A549 (cell line): ENCODE results near the gene LRP4. TPM values are rescaled to one million over a fixed set of nuclear protein-coding genes. Genes with fewer than 3 reads are reported as not detected.

Experiments
- ATAC-seq, 2 experiments: fragments of 200-7000 bp in 1 of 2; fragments of >200 bp in 1 of 2; cut with Nextera tagmentation in 1 of 2; cut with Tn5 transposase in 1 of 2; 3 replicates each; pipeline versions ENCODE4 v1.8.0 to v1.9.1; 2018 to 2020; ENCODE audit warnings: mild to moderate bottlenecking in 1 of 2, moderate library complexity in 1 of 2
- CTCF ChIA-PET: fragments of 300-600 bp; sonication (Branson Sonifier 250); formaldehyde crosslinking; extraction: SDS; loops from one replicate; lab custom pipeline; 2021; ENCODE audit warnings: antibody characterized with exemption, inconsistent platforms; lab: Yijun Ruan, JAX
- POLR2A ChIA-PET: fragments of 350-600 bp; formaldehyde crosslinking; extraction: SDS; loops from one replicate; lab custom pipeline; 2021; ENCODE audit warnings: antibody characterized with exemption, inconsistent platforms; lab: Yijun Ruan, JAX
- DNase-seq, 2 experiments: peaks; one replicate each; pipeline versions ENCODE4 v3.0.0 to v3.0.0-alpha.2; 2011 to 2016; ENCODE audit warnings: low read depth in 1 of 2, low spot score in 1 of 2
- FAIRE-seq: peaks from 2 replicates; lab custom pipeline; 2011; peaks lifted over from hg19 to GRCh38; lab: Jason Lieb, UNC
- H3K27ac ChIP-seq, 2 experiments: fragments of >200 bp; sonication (Bioruptor Twin); formaldehyde crosslinking; 3 replicates each; pipeline ENCODE4 v1.5.1; 2016 to 2017
- H3K4me1 ChIP-seq: fragments of >200 bp; sonication (Bioruptor Twin); formaldehyde crosslinking; 3 replicates; pipeline ENCODE4 v1.6.1; 2016
- H3K4me2 ChIP-seq: fragments of >200 bp; sonication (Bioruptor Twin); formaldehyde crosslinking; 3 replicates; pipeline ENCODE4 v1.6.1; 2016
- H3K4me3 ChIP-seq: fragments of >200 bp; sonication (Bioruptor Twin); formaldehyde crosslinking; 3 replicates; pipeline ENCODE4 v1.5.1; 2016
- H3K9me3 ChIP-seq: fragments of >200 bp; sonication (Bioruptor Twin); formaldehyde crosslinking; 3 replicates; pipeline ENCODE4 v1.6.1; 2016
- CBX2 ChIP-seq: fragments of 200-600 bp; sonication (generic); IDR thresholded peaks from 2 replicates; pipeline ENCODE4 v1.6.1; 2016; ENCODE audit warnings: low read depth, mild to moderate bottlenecking, borderline replicate concordance
- CBX8 ChIP-seq: fragments of 200-600 bp; sonication (generic); IDR thresholded peaks from 2 replicates; pipeline ENCODE4 v1.6.1; 2016
- EHMT2 ChIP-seq: fragments of 200-600 bp; sonication (generic); IDR thresholded peaks from 2 replicates; pipeline ENCODE4 v1.6.1; 2016; ENCODE audit warnings: antibody characterized with exemption, low read depth, mild to moderate bottlenecking, moderate library complexity
- EP300 ChIP-seq, 2 experiments: fragments of >200 bp; sonication (Bioruptor Twin); formaldehyde crosslinking; IDR thresholded peaks; 2 replicates in 1 of 2; 3 replicates in 1 of 2; pipeline ENCODE4 v1.6.1; 2016 to 2017
- ESRRA ChIP-seq: fragments of 150-350 bp; IDR thresholded peaks from 2 replicates; pipeline ENCODE4 v1.6.1; 2014; ENCODE audit warnings: mild to moderate bottlenecking, low read length, borderline replicate concordance
- FOSB ChIP-seq: fragments of 250-450 bp; sonication (Bioruptor Pico); IDR thresholded peaks from 2 replicates; pipeline ENCODE4 v1.5.0; 2020; ENCODE audit warnings: mild to moderate bottlenecking, moderate library complexity
- HEYL ChIP-seq: fragments of 250-450 bp; sonication (Bioruptor Pico); IDR thresholded peaks from 2 replicates; pipeline ENCODE4 v1.8.0; 2021; ENCODE audit warnings: mild to moderate bottlenecking, moderate library complexity
- JUN ChIP-seq, 2 experiments: fragments of >200 bp; sonication (Bioruptor Twin); formaldehyde crosslinking; IDR thresholded peaks; 2 replicates in 1 of 2; 3 replicates in 1 of 2; pipeline ENCODE4 v1.6.1; 2016 to 2017
- KDM5A ChIP-seq: fragments of 200-600 bp; sonication (generic); IDR thresholded peaks from 2 replicates; pipeline ENCODE4 v1.6.1; 2016; ENCODE audit warnings: antibody characterized with exemption, mild to moderate bottlenecking
- MAFK ChIP-seq: fragments of 450-650 bp; IDR thresholded peaks from 2 replicates; pipeline ENCODE4 v1.6.1; 2014; ENCODE audit not compliant: partially characterized antibody
- MAZ ChIP-seq: fragments of 150-350 bp; IDR thresholded peaks from 2 replicates; pipeline ENCODE4 v1.6.1; 2014; ENCODE audit warnings: antibody characterized with exemption, low read depth, low read length, borderline replicate concordance
- NFE2L2 ChIP-seq: fragments of 150-350 bp; conservative IDR thresholded peaks from 2 replicates; pipeline ENCODE4 v1.6.1; 2014; ENCODE audit warnings: low read length
- NR3C1 ChIP-seq: fragments of >200 bp; sonication (Bioruptor Twin); formaldehyde crosslinking; IDR thresholded peaks from 3 replicates; pipeline ENCODE4 v1.6.1; 2017
- POLR2AphosphoS2 ChIP-seq: conservative IDR thresholded peaks from 2 replicates; pipeline ENCODE4 v1.6.1; 2012; ENCODE audit warnings: low read length, improper control_type of control experiment, inconsistent platforms
- RFX5 ChIP-seq: fragments of 450-650 bp; IDR thresholded peaks from 2 replicates; pipeline ENCODE4 v1.7.1; 2014; ENCODE audit warnings: antibody characterized with exemption, mild to moderate bottlenecking, moderate library complexity
- ZC3H11A ChIP-seq: fragments of 450-650 bp; IDR thresholded peaks from 2 replicates; pipeline ENCODE4 v1.6.1; 2014; ENCODE audit warnings: antibody characterized with exemption, mild to moderate bottlenecking
- WGBS: methylation state at CpG from one replicate; pipeline ENCODE4 v1.1.6; 2017; ENCODE audit errors: missing lambda C conversion rate; 5-methylcytosine and 5-hydroxymethylcytosine counted together
- polyA plus RNA-seq, 4 experiments: library from polyadenylated mRNA; depleted of rRNA in 3 of 4; stranded (reverse); fragments of >200 nt; fragmentation: RNase III in 1 of 4; extraction: RNeasy Plus Mini Kit Qiagen cat#74134 plus additional on column Dnase treatment in 1 of 4; gene quantifications; 2 replicates in 3 of 4; 3 replicates in 1 of 4; pipeline ENCODE4 v1.2.3, GENCODE V29; 2011 to 2017
- TF ChIP-seq, protein P1 (sequence below): fragments of 450-650 bp; IDR thresholded peaks from 2 replicates; pipeline ENCODE4 v1.6.1; 2014; ENCODE audit warnings: antibody characterized with exemption
- TF ChIP-seq, protein P2 (sequence below): IDR thresholded peaks from 2 replicates; pipeline ENCODE4 v1.6.1; 2012
- TF ChIP-seq, protein P3 (sequence below): fragments of 250-450 bp; sonication (Bioruptor Pico); IDR thresholded peaks from 2 replicates; pipeline ENCODE4 v1.5.0; 2020; ENCODE audit warnings: low read depth, mild to moderate bottlenecking, moderate library complexity
- TF ChIP-seq, protein P4 (sequence below): fragments of 200-600 bp; sonication (generic); IDR thresholded peaks from 2 replicates; pipeline ENCODE4 v1.6.1; 2016; ENCODE audit warnings: antibody characterized with exemption, mild to moderate bottlenecking, moderate library complexity
- TF ChIP-seq, protein P5 (sequence below): IDR thresholded peaks from 2 replicates; pipeline ENCODE4 v1.6.1; 2012
- TF ChIP-seq, protein P6 (sequence below): fragments of 250-450 bp; sonication (Bioruptor Pico); IDR thresholded peaks from 2 replicates; pipeline ENCODE4 v1.5.0; 2021; ENCODE audit warnings: mild to moderate bottlenecking, moderate library complexity, borderline replicate concordance
- TF ChIP-seq, protein P7 (sequence below): fragments of 150-350 bp; IDR thresholded peaks from 2 replicates; pipeline ENCODE4 v1.6.1; 2014; ENCODE audit warnings: low read depth, mild to moderate bottlenecking, low read length
- TF ChIP-seq, protein P8 (sequence below): fragments of >200 bp; sonication (Bioruptor Twin); formaldehyde crosslinking; IDR thresholded peaks from 3 replicates; pipeline ENCODE4 v1.5.1; 2016

The LRP4 gene
- polyA plus RNA-seq, 2 of the 4 experiments (the other 2 are of a cell fraction): 4.0 to 6.4 TPM

DNA sequence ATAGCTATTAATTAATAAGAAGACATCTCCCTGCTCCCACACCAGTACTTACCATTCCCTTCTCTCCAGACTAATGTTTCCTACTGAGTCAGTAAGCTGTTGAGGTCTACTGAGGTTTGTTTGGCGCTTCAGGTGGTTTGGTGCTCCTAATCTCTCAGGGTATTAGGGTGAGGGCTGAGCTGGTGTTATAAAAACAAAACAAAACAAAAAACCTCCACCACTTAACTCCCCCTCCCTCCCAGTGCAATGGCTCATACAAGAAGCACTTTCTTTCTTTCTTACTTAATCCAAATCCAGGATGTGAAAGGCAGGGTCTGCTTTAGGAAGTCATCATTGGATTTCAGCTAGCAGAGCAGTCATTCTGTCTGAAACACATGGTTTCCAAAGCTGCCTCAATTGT lies 33.5 kb upstream of the LRP4 start:
- ChIA-PET CTCF (interaction anchor here (1.0 to 1.4 kb wide), 2 partner anchors 13 to 201 kb away, joined by 3 to 4 read pairs; no protein-coding TSS in a partner anchor), POLR2A (no interaction called here)
- no peak overlapping the region for H3K4me3 ChIP-seq
- FAIRE-seq (no peak), DNase-seq (no peak), ATAC-seq (no peak)
- no peak overlapping the region for H3K4me2 ChIP-seq
- TF ChIP-seq HEYL (CRISPR knock-in tag) (no peak), EHMT2 (no peak), JUN (IDR thresholded peaks at IDR 0.05) (no peak), EP300 (IDR thresholded peaks at IDR 0.05) (no peak), POLR2AphosphoS2 (no peak), ESRRA (no peak), MAFK (no peak), NFE2L2 (no peak), CBX2 (no peak), FOSB (CRISPR knock-in tag) (no peak), MAZ (no peak), NR3C1 (no peak)
- TF ChIP-seq, protein P1, sequence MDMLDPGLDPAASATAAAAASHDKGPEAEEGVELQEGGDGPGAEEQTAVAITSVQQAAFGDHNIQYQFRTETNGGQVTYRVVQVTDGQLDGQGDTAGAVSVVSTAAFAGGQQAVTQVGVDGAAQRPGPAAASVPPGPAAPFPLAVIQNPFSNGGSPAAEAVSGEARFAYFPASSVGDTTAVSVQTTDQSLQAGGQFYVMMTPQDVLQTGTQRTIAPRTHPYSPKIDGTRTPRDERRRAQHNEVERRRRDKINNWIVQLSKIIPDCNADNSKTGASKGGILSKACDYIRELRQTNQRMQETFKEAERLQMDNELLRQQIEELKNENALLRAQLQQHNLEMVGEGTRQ: no peak
- TF ChIP-seq, protein P2, sequence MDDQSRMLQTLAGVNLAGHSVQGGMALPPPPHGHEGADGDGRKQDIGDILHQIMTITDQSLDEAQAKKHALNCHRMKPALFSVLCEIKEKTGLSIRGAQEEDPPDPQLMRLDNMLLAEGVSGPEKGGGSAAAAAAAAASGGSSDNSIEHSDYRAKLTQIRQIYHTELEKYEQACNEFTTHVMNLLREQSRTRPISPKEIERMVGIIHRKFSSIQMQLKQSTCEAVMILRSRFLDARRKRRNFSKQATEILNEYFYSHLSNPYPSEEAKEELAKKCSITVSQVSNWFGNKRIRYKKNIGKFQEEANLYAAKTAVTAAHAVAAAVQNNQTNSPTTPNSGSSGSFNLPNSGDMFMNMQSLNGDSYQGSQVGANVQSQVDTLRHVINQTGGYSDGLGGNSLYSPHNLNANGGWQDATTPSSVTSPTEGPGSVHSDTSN: no peak
- TF ChIP-seq, protein P3, sequence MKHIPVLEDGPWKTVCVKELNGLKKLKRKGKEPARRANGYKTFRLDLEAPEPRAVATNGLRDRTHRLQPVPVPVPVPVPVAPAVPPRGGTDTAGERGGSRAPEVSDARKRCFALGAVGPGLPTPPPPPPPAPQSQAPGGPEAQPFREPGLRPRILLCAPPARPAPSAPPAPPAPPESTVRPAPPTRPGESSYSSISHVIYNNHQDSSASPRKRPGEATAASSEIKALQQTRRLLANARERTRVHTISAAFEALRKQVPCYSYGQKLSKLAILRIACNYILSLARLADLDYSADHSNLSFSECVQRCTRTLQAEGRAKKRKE: no peak
- TF ChIP-seq, protein P4, sequence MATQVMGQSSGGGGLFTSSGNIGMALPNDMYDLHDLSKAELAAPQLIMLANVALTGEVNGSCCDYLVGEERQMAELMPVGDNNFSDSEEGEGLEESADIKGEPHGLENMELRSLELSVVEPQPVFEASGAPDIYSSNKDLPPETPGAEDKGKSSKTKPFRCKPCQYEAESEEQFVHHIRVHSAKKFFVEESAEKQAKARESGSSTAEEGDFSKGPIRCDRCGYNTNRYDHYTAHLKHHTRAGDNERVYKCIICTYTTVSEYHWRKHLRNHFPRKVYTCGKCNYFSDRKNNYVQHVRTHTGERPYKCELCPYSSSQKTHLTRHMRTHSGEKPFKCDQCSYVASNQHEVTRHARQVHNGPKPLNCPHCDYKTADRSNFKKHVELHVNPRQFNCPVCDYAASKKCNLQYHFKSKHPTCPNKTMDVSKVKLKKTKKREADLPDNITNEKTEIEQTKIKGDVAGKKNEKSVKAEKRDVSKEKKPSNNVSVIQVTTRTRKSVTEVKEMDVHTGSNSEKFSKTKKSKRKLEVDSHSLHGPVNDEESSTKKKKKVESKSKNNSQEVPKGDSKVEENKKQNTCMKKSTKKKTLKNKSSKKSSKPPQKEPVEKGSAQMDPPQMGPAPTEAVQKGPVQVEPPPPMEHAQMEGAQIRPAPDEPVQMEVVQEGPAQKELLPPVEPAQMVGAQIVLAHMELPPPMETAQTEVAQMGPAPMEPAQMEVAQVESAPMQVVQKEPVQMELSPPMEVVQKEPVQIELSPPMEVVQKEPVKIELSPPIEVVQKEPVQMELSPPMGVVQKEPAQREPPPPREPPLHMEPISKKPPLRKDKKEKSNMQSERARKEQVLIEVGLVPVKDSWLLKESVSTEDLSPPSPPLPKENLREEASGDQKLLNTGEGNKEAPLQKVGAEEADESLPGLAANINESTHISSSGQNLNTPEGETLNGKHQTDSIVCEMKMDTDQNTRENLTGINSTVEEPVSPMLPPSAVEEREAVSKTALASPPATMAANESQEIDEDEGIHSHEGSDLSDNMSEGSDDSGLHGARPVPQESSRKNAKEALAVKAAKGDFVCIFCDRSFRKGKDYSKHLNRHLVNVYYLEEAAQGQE: no peak
- TF ChIP-seq, protein P5, sequence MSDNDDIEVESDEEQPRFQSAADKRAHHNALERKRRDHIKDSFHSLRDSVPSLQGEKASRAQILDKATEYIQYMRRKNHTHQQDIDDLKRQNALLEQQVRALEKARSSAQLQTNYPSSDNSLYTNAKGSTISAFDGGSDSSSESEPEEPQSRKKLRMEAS: no peak
- TF ChIP-seq, protein P6, sequence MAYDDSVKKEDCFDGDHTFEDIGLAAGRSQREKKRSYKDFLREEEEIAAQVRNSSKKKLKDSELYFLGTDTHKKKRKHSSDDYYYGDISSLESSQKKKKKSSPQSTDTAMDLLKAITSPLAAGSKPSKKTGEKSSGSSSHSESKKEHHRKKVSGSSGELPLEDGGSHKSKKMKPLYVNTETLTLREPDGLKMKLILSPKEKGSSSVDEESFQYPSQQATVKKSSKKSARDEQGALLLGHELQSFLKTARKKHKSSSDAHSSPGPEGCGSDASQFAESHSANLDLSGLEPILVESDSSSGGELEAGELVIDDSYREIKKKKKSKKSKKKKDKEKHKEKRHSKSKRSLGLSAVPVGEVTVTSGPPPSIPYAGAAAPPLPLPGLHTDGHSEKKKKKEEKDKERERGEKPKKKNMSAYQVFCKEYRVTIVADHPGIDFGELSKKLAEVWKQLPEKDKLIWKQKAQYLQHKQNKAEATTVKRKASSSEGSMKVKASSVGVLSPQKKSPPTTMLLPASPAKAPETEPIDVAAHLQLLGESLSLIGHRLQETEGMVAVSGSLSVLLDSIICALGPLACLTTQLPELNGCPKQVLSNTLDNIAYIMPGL (CRISPR knock-in tag): no peak
- H3K27ac ChIP-seq: no peak overlapping the region
- WGBS: 95% methylated on average over 1 of the region's 1 CpG
- peaks cover 24% of the 10 kb centered on the region for H3K4me1 ChIP-seq
- H3K9me3 ChIP-seq: no peaks in the 10 kb centered on the region

DNA sequence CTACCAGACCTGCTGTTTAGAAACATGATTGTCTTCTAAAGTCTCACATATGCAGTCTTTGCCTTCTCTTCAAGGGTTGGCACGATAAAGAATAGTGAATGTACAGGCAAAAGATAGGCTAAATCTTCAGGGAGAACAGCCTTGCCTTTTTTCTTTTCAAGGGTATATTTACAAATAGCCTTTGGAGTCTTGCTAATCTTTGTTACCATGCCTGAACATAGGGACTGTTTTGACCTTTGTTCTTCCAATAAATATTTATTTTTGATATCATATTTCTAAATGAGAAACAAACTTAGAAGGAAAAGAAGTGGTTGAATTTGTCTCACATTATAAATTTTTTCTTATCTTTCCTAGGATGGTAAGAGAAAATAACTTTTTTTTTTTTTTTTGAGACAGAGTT lies 30.9 kb upstream of the LRP4 start:
- no peak for FAIRE-seq
- POLR2A ChIA-PET: no interaction called here
- TF ChIP-seq ZC3H11A (no peak), KDM5A (no peak), CBX8 (no peak), RFX5 (no peak)
- TF ChIP-seq, protein P2: no peak
- TF ChIP-seq, protein P7, sequence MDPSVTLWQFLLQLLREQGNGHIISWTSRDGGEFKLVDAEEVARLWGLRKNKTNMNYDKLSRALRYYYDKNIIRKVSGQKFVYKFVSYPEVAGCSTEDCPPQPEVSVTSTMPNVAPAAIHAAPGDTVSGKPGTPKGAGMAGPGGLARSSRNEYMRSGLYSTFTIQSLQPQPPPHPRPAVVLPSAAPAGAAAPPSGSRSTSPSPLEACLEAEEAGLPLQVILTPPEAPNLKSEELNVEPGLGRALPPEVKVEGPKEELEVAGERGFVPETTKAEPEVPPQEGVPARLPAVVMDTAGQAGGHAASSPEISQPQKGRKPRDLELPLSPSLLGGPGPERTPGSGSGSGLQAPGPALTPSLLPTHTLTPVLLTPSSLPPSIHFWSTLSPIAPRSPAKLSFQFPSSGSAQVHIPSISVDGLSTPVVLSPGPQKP: no peak
- TF ChIP-seq, protein P5: no peak
- TF ChIP-seq, protein P8, sequence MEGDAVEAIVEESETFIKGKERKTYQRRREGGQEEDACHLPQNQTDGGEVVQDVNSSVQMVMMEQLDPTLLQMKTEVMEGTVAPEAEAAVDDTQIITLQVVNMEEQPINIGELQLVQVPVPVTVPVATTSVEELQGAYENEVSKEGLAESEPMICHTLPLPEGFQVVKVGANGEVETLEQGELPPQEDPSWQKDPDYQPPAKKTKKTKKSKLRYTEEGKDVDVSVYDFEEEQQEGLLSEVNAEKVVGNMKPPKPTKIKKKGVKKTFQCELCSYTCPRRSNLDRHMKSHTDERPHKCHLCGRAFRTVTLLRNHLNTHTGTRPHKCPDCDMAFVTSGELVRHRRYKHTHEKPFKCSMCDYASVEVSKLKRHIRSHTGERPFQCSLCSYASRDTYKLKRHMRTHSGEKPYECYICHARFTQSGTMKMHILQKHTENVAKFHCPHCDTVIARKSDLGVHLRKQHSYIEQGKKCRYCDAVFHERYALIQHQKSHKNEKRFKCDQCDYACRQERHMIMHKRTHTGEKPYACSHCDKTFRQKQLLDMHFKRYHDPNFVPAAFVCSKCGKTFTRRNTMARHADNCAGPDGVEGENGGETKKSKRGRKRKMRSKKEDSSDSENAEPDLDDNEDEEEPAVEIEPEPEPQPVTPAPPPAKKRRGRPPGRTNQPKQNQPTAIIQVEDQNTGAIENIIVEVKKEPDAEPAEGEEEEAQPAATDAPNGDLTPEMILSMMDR: no peak

More for the DNA sequence above, 30.9 kb upstream of the LRP4 start:
- CTCF ChIA-PET: interaction anchor here (0.7 to 1.0 kb wide), 5 partner anchors 14 to 323 kb away, joined by 3 read pairs; no protein-coding TSS in a partner anchor
- no peaks in the 10 kb centered on the region for H3K9me3 ChIP-seq
- DNase-seq (no peak), ATAC-seq (no peak)
- peaks cover 28% of the 10 kb centered on the region for H3K4me1 ChIP-seq
- no peak overlapping the region for H3K4me3 ChIP-seq
- WGBS: 88% methylated on average over 1 of the region's 1 CpG
- no peak overlapping the region for H3K27ac ChIP-seq
- no peak overlapping the region for H3K4me2 ChIP-seq
